GM10266 (cell line): Measurements from ENCODE around the gene RHBDD2.
A peak's percentile ranks its signal among the peaks of the same experiment; 100 is the strongest.
"Not testable (repeated sequence)": the region's sequence is repeated elsewhere in the genome, so short reads cannot be mapped to it uniquely, and the experiment has no call there.

Experiments
- DNase-seq: peaks from one replicate; pipeline ENCODE4 v3.0.0; 2012; ENCODE audit errors: extremely low spot score
- TF ChIP-seq, protein P1 (sequence below): IDR thresholded peaks from 2 replicates; pipeline ENCODE4 v1.5.1; 2012; ENCODE audit warnings: mild to moderate bottlenecking, low read depth; ENCODE audit not compliant: control insufficient read depth, insufficient read depth; ENCODE audit errors: missing control alignments

The RHBDD2 gene

DNA sequence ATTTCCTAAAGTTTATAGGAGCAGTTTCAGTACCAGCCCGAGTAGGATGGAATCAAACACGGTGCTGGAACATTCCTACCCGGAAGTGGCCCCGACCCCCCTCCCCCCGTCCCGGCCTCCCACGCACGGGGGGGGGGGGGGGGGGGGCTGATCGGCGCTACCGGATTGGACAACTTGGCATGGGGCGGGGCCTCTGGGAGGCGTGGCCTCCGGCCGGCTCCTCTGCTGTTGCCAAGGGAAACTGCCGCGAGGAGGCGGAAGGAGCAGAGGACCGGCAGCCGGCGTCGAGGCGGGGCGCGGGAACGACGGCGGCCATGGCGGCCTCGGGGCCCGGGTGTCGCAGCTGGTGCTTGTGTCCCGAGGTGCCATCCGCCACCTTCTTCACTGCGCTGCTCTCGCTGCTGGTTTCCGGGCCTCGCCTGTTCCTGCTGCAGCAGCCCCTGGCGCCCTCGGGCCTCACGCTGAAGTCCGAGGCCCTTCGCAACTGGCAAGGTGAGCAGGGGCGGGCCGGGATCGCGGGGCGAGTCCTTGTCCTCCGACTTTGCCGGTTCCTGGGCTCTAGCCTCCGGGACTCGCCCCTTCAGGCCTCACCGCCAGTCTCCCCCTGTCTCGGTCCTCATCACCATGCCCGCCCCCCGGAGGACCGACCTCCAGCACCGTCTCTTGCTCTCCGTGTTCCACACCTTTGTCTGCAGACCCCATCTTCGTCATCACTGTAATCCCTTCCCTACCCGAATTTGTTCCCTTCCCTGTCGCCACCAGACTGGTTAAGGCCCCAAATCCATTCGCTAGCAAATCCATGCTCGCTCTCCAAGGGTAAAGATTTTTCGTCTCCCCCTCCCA lies at the start of gene RHBDD2:
Gene RHBDD2 (plus strand): TSS at position 266 of the 843 bp plus-strand sequence. CDS start 49 bp downstream, at position 315.
- TF ChIP-seq, protein P1, sequence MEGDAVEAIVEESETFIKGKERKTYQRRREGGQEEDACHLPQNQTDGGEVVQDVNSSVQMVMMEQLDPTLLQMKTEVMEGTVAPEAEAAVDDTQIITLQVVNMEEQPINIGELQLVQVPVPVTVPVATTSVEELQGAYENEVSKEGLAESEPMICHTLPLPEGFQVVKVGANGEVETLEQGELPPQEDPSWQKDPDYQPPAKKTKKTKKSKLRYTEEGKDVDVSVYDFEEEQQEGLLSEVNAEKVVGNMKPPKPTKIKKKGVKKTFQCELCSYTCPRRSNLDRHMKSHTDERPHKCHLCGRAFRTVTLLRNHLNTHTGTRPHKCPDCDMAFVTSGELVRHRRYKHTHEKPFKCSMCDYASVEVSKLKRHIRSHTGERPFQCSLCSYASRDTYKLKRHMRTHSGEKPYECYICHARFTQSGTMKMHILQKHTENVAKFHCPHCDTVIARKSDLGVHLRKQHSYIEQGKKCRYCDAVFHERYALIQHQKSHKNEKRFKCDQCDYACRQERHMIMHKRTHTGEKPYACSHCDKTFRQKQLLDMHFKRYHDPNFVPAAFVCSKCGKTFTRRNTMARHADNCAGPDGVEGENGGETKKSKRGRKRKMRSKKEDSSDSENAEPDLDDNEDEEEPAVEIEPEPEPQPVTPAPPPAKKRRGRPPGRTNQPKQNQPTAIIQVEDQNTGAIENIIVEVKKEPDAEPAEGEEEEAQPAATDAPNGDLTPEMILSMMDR: peak; percentile 15
- DNase-seq: peak; percentile 99

DNA sequence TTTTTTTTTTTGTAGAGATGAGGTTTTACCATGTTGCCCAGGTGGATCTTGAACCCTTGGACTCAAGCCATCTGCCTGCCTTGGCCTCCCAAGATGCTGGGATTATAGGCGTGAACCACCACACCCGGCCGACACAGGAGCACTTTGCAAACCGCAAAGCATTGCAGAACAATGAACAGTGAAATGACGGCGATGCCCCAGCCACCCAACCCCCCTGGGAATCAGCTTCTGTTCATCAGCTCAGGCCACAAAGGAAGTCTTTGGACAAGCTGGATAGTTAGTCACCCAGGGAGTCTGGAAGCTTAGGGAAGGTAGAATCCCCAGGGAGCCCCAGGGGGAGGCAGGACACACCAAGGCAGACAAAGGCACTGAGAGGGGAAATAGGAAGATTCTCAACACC lies 49.2 kb upstream of the RHBDD2 start:
- not testable (repeated sequence) for DNase-seq

DNA sequence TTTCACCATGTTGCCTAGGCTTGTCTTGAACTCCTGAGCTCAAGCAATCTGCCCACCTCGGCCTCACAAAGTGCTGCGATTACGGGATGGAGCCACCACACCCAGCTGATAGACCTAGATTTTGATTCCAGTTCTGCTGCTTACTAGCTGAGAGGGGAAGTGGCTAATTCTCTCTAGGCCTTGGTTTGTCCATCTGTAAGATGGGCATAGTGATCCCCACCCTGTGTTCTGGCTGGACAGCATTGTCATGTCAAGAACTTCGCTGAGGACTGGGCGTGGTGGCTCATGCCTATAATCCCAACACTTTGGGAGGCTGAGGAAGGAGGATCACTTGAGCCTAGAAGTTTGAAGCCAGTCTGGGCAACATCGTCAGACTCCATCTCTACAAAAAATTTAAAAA lies 47.9 kb upstream of the RHBDD2 start:
- TF ChIP-seq, protein P1: no peak

DNA sequence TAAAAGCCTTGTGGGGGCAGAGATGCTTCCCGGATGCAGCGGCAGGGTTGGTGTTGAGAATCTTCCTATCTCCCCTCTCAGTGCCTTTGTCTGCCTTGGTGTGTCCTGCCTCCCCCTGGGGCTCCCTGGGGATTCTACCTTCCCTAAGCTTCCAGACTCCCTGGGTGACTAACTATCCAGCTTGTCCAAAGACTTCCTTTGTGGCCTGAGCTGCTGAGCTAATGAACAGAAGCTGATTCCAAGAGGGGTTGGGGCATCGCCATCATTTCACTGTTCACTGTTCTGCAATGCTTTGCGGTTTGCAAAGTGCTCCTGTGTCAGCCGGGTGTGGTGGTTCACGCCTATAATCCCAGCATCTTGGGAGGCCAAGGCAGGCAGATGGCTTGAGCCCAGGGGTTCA lies 45.2 kb upstream of the RHBDD2 start:
- DNase-seq: not testable (repeated sequence)

More for the DNA sequence above, 47.9 kb upstream of the RHBDD2 start:
- DNase-seq: no peak

DNA sequence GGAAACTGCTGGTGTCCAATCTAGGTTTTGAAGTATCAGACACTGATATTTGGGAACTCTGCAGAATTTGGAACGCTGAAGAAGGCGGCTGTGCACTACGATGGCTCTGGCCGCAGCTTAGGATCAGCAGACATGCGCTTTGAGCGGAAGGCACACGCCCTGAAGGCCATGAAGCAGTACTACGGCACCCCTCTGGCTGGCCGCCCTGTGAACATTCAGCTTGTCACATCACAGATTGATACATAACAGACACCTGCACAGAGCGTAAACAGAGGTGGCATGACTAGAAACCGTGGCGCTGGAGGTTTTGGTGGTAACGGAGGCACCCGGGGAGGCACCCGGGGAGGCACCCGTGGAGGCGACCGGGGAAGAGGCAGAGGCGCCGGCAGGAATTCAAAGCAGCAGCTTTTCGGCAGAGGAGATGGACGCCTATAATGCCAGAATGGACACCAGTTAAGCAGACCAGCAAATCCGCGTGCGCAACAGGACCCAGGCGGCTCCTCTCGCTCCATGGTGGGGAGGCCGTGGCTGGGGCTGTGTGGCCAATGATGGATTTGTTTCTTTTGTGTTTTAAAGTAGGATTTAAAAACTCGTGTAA lies 43.0 kb upstream of the RHBDD2 start:
- TF ChIP-seq, protein P1: no peak
- DNase-seq: no peak

DNA sequence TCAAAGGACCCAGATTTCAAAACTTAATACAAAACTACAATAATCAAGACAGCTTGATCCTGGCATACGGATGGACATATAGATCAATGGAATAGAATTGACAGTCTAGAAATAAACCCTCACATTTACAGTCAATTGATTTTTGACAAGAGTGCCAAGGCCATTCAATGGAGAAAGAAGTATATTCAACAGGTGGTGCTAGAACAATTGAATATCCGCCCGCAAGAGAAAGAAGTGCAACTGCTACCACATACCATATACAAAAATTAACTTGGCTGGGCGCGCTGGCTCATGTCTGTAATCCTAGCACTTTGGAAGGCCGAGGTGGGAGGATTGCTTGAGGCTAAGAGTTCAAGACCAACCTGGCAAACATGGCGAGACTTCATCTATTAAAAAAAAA lies 42.0 kb upstream of the RHBDD2 start:
- DNase-seq: no peak
- TF ChIP-seq, protein P1: no peak

DNA sequence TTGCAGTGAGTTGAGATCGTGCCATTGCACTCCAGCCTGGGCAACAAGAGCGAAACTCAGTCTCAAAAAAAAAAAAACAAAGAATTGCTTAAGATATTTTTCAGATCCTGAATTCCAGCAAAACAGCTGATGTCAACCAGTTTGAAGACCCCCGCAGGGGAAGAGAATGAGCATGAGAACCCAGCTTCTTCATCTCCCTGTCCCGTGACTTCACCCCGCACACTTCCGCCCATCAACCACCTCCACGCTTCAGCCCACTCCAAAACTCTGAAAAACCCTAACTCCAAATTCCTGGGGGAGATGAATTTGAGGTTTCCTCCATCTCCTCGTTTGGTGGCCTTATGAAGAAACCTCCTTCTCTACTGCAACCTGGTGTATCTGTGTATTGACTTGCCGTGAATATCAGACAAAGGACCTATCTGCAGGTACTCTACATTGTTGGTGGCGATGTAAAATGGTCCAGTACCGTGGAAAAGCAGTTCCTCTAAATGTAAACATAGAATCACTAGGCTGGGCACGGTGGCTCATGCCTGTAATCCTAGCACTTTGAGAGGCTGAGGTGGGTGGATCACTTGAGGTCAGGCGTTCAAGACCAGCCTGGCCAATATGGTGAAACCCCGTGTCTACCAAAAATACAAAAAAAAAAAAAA lies 40.4 kb upstream of the RHBDD2 start:
- not testable (repeated sequence) for DNase-seq

DNA sequence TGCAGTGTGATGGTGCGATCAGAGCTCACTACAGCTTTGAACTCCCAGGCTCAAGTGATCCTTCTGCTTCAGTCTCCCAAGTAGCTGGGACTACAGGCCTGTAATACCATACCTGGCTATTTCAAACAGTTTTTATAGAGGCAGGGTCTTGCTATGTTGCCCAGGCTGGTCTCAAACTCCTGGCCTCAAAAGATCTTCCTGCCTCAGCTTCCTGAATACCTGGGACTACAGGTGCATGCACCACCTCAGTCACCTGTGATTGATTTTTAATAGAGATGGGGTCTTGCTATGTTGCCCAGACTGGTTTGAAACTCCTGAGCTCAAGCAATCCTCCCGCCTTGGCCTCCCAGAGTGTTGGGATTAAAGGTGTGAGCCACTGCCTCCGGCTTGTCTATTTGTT lies 38.8 kb upstream of the RHBDD2 start:
- DNase-seq: no peak
- TF ChIP-seq, protein P1: no peak
